Erythroblast (primary cell): ENCODE data around the gene ANG.
A peak's percentile ranks its signal among the peaks of the same experiment; 100 is the strongest.
"Not testable (repeated sequence)": the region's sequence is repeated elsewhere in the genome, so short reads cannot be mapped to it uniquely, and the experiment has no call there.

ENCODE experiments used
- DNase-seq, 2 experiments: peaks; one replicate each; lab custom pipeline; 2025; lab: John Stamatoyannopoulos, UW
- GATA1 ChIP-seq: IDR thresholded peaks from 2 replicates; pipeline ENCODE4 v1.6.1; 2011; ENCODE audit warnings: low read depth, mild to moderate bottlenecking, control low read depth, low read length, moderate library complexity
- POLR2A ChIP-seq: IDR thresholded peaks from 2 replicates; pipeline ENCODE4 v1.6.1; 2011; ENCODE audit warnings: mild to moderate bottlenecking, low read length

ANG gene

GRCh38 chr14:20698934-20699333, 10.4 kb downstream of the ANG start:
- TF ChIP-seq GATA1 (no peak), POLR2A (no peak)
- no peak for DNase-seq

GRCh38 chr14:20699931-20700330, 11.4 kb downstream of the ANG start:
- no peak for TF ChIP-seq GATA1
- no peak for TF ChIP-seq POLR2A
- DNase-seq: no peak

DNA sequence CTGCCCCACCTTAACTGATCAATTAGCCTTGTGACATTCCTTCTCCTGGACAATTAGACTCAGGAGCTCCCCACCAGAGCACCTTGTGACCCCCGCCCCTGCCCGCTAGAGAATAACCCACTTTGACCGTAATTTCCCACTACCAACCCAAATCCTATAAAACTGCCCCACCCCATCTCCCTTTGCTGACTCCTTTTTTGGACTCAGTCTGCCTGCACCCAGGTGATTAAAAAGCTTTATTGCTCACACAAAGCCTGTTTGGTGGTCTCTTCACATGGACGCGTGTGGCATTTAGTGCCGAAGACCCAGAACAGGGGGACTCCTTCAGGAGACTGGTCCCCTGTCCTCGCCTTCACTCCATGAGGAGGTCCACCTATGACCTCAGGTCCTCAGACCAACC, 12.4 kb downstream of the ANG start:
- not testable (repeated sequence) for DNase-seq

GRCh38 chr14:20706657-20707355, 18.2 kb downstream of the ANG start:
- no peak for DNase-seq

DNA sequence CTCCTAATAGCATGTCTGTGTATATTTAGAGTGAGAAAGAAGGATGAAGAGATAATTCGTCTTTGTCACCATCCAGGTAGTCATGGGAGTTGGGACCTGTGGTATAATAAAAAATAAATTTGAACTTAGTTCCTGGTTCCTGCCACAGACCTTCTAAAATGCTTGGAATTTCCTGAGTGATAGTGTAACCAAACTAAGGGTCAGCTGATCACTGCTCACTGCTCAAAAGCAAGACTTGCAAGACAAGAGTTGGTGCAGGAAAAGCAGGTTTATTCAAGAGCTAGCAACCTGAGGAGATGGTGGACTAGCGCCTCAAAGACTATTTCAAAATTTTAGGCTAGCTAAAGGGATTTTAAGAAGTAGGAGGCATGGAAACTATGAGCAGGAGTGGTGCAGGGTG, 19.1 kb downstream of the ANG start:
- DNase-seq: no peak
- TF ChIP-seq GATA1: no peak
- no peak for TF ChIP-seq POLR2A

More at GRCh38 chr14:20706657-20707355, 18.2 kb downstream of the ANG start:
- TF ChIP-seq POLR2A (no peak), GATA1 (no peak)

DNA sequence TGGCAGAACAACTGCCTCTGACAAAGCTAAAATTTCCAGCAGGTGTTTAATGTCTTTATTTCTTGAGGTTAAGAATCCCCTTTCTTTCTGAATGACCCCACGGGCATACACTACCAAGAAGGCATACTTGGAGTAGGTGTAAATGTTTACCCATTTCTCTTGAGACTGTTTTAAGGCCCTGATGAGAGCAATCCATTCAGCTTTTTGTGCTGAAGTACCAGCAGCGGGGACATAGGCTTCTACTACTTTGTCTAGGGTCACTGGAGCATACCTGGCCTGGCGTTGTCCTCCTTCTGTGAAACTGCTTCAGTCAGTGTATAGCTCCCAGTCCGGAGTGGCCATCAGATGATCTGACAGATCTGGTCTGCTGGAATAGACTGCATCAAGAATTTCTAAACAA, 22.7 kb downstream of the ANG start:
- TF ChIP-seq POLR2A (no peak), GATA1 (no peak)

DNA sequence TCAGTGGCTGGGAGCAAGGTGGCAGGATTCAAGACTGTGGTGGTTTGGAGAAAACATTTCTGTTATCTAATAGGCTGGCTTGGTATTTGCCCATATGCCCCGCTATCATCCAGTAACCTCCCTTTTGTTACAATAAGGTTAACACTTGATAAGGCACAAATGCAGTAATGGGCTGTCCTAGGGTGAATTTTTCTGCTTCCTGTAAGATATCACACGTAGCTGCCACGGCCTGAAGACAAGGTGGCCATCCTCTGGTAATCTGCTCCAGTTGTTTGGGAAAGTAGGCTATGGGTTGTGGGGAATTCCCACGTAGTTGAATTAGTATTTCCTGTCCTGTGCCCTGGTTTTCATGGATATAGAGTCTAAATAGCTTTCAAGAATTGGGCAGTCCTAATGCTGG, 23.1 kb downstream of the ANG start:
- TF ChIP-seq POLR2A (peak; percentile 37), GATA1 (peak; percentile 66)
- DNase-seq: peak; percentile 78 to 96

More for the DNA sequence above, 22.7 kb downstream of the ANG start:
- no peak for DNase-seq

DNA sequence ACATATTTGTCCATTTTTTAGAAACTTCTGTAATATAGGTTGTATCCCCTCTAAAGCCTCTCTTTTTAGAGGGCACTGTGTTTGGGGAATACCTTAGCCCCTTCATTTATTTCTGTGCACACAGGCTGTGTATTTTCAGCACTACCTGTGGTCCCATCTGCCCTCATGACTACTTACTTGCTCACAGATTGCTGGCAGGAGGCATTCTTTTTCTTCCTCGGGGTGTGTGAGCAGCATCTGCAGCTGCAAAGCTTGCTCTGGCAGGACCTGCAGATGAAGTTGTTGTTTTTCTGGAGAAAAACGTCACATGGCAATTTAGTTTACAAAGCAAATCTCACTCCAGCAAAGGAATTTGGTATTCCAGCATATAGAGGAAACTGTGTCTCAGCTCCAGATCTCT, 24.3 kb downstream of the ANG start:
- TF ChIP-seq POLR2A (no peak), GATA1 (no peak)

GRCh38 chr14:20714593-20715250, 26.2 kb downstream of the ANG start:
- no peak for DNase-seq
- no peak for TF ChIP-seq POLR2A
- TF ChIP-seq GATA1: no peak

More for the DNA sequence above, 24.3 kb downstream of the ANG start:
- DNase-seq: no peak

- TF ChIP-seq GATA1 (no peak), POLR2A (no peak)
- no peak for DNase-seq
Observed at GRCh38 chr14:20719777-20720176, 31.2 kb downstream of the ANG start.

GRCh38 chr14:20720741-20721140, 32.2 kb downstream of the ANG start:
- TF ChIP-seq GATA1: no peak
- no peak for TF ChIP-seq POLR2A
- DNase-seq: no peak

GRCh38 chr14:20722016-20722415, 33.5 kb downstream of the ANG start:
- DNase-seq: no peak
- TF ChIP-seq POLR2A: no peak
- no peak for TF ChIP-seq GATA1

GRCh38 chr14:20723488-20723887, 34.9 kb downstream of the ANG start:
- DNase-seq: no peak
- TF ChIP-seq GATA1 (no peak), POLR2A (no peak)

- not testable (repeated sequence) for DNase-seq
Observed at GRCh38 chr14:20726121-20726520, 37.6 kb downstream of the ANG start.

DNA sequence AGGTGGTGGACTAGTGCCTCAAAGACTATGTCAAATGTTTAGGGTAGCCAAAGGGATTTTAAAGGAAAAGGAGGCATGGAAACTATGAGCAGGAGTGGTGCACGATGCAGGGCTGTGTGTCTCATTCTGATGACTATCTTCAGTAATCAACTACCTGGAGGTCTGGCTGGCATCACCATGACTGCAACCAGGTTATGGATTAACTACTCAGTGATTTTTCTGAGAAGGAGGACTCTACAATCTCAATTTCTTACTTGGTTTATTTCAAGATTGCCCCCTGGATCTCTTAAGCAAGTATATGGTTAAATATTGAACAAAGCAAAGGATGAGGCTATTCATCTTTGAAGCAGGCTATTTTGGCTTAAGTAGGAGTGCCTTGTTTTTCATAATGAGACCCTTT, 38.0 kb downstream of the ANG start:
- no peak for DNase-seq
- TF ChIP-seq GATA1 (no peak), POLR2A (no peak)
